HepG2 (cell line): ENCODE data around the gene SEMA3B. TPM values are rescaled to one million over a fixed set of nuclear protein-coding genes. Genes with fewer than 3 reads are reported as not detected.
A peak's percentile ranks its signal among the peaks of the same experiment; 100 is the strongest.

Experiments used
- CENPX ChIP-seq: sonication (generic); formaldehyde crosslinking; IDR thresholded peaks from 2 replicates; pipeline ENCODE4 v1.9.0; 2021; ENCODE audit warnings: mild to moderate bottlenecking, missing genetic modification reagents, moderate library complexity
- DNMT3B ChIP-seq: conservative IDR thresholded peaks from 2 replicates; pipeline ENCODE4 v1.6.1; 2016; ENCODE audit warnings: missing biosample characterization, control low read depth
- HOXD1 ChIP-seq: sonication (generic); formaldehyde crosslinking; IDR thresholded peaks from 2 replicates; pipeline ENCODE4 v1.5.0; 2020; ENCODE audit warnings: missing genetic modification reagents
- JARID2 ChIP-seq: sonication (generic); formaldehyde crosslinking; IDR thresholded peaks from 2 replicates; pipeline ENCODE4 v1.8.1; 2023; ENCODE audit warnings: missing genetic modification reagents, inconsistent platforms; ENCODE audit not compliant: insufficient replicate concordance
- KDM4B ChIP-seq: sonication (generic); formaldehyde crosslinking; IDR thresholded peaks from 2 replicates; pipeline ENCODE4 v1.4.0; 2020; ENCODE audit warnings: missing genetic modification reagents
- MBD4 ChIP-seq: IDR thresholded peaks from 2 replicates; pipeline ENCODE4 v1.6.1; 2012; ENCODE audit warnings: low read length, inconsistent platforms, borderline replicate concordance
- NR2F6 ChIP-seq, 2 experiments: IDR thresholded peaks; 2 replicates each; pipeline ENCODE4 v1.6.1; 2016; ENCODE audit warnings: antibody characterized with exemption in 1 of 2, mild to moderate bottlenecking in 1 of 2
- SKI ChIP-seq: fragments of 450-650 bp; IDR thresholded peaks from one replicate; pipeline ENCODE4 v1.6.1; 2018; ENCODE audit warnings: mild to moderate bottlenecking; ENCODE audit not compliant: partially characterized antibody
- SNAI1 ChIP-seq: sonication (generic); formaldehyde crosslinking; IDR thresholded peaks from 2 replicates; pipeline ENCODE4 v1.5.0; 2020; ENCODE audit warnings: mild to moderate bottlenecking, missing genetic modification reagents, borderline replicate concordance
- TFAP4 ChIP-seq: sonication (generic); IDR thresholded peaks from 2 replicates; pipeline ENCODE4 v1.6.1; 2016; ENCODE audit warnings: low read depth, borderline replicate concordance
- TSC22D2 ChIP-seq: sonication (generic); formaldehyde crosslinking; IDR thresholded peaks from 2 replicates; pipeline ENCODE4 v1.5.1; 2020; ENCODE audit warnings: missing genetic modification reagents, mild to moderate bottlenecking, borderline replicate concordance
- ZBTB7B ChIP-seq: sonication (generic); formaldehyde crosslinking; IDR thresholded peaks from 2 replicates; pipeline ENCODE4 v1.4.0; 2020; ENCODE audit warnings: missing genetic modification reagents
- ZFX ChIP-seq: sonication (generic); formaldehyde crosslinking; IDR thresholded peaks from 2 replicates; pipeline ENCODE4 v1.4.0; 2020; ENCODE audit warnings: mild to moderate bottlenecking, low read depth, missing genetic modification reagents, moderate library complexity
- ZFYVE20 ChIP-seq: sonication (generic); formaldehyde crosslinking; IDR thresholded peaks from 2 replicates; pipeline ENCODE4 v1.8.0; 2023; ENCODE audit warnings: low read depth, mild to moderate bottlenecking, moderate library complexity, missing genetic modification reagents, borderline replicate concordance
- ZMYM2 ChIP-seq: sonication (generic); formaldehyde crosslinking; IDR thresholded peaks from 2 replicates; pipeline ENCODE4 v1.8.0; 2022; ENCODE audit warnings: mild to moderate bottlenecking, missing genetic modification reagents
- ZNF274 ChIP-seq: sonication (generic); formaldehyde crosslinking; IDR thresholded peaks from 2 replicates; pipeline ENCODE4 v1.5.1; 2020; ENCODE audit warnings: mild to moderate bottlenecking, missing genetic modification reagents
- ZNF747 ChIP-seq: sonication (generic); formaldehyde crosslinking; IDR thresholded peaks from 2 replicates; pipeline ENCODE4 v1.8.1; 2023; ENCODE audit warnings: missing genetic modification reagents, mild to moderate bottlenecking, borderline replicate concordance
- polyA plus RNA-seq, 8 experiments: library from polyadenylated mRNA; depleted of rRNA in 3 of 8; stranded (reverse) in 7 of 8; unstranded in 1 of 8; fragments of >200 nt; fragmentation: Illumina TruSeq in 4 of 8; extraction: Trizol in 4 of 8; gene quantifications; 2 replicates each; pipeline versions ENCODE4 v1.2.1 to v1.2.3, GENCODE V29; 2011 to 2016; ENCODE audit warnings: low read depth in 4 of 8, missing spikeins in 1 of 8, mixed read lengths in 1 of 8; ENCODE audit not compliant: insufficient read depth in 1 of 8
- total RNA-seq, 5 experiments: library from RNA; depleted of rRNA; stranded (reverse); fragments of >200 nt; fragmentation: Illumina TruSeq; extraction: Trizol; gene quantifications; 2 replicates each; pipeline ENCODE4 v1.2.3, GENCODE V29; 2016; ENCODE audit warnings: low read depth in 1 of 5
- TF ChIP-seq, protein P1 (sequence below): sonication (generic); formaldehyde crosslinking; conservative IDR thresholded peaks from 2 replicates; pipeline ENCODE4 v1.4.0; 2020; ENCODE audit warnings: missing genetic modification reagents
- TF ChIP-seq, protein P2 (sequence below): sonication (generic); formaldehyde crosslinking; IDR thresholded peaks from 2 replicates; pipeline ENCODE4 v1.4.0; 2020; ENCODE audit warnings: mild to moderate bottlenecking, missing genetic modification reagents, borderline replicate concordance

SEMA3B gene
- total and polyA plus RNA-seq, 2 of the 13 experiments (the other 11 are each of a cell fraction or from before 2014, with no cell fraction given): 93.2 to 158 TPM

DNA sequence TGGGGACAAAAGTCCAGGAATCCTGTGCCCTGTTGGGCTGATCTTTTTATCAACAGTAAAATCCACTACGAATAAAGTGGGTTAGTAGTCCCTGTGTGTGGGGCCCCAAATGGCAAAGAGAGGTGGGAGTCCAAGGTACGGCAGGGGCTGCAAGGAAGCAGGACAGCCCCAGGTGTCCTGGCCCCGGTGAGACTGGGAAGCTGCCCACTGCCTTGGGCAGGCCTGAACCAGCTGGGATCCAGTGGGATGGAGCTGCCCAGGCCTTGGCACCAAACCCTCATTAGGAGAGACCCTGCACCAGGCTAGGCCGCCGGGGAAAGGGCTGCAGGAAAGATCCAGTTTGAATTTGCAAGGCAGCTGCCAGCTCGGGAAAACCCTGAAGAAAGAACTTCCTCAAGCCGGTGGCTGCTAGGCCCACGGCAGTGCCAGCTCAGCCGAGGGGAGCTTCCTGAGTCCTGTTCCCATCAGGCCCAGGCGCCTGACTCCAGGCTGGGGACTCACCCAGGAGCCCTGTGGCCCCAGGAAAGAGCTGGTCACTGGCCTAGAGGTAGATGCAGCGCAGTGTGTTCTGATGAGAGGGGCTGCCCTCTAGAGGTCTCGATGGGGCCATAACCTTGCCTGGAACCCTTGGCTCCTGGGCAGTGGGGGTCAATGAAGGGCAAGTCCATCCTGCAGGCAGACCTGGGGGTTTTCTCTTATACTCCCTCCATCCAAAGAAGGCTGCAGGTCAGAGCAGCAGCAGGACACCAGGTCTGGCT lies 47.4 kb upstream of the SEMA3B start (continued):
- TF ChIP-seq SNAI1 (CRISPR knock-in tag) (no peak), CENPX (CRISPR knock-in tag) (no peak), ZFX (CRISPR knock-in tag) (peak; percentile 87), ZFYVE20 (no peak), JARID2 (CRISPR knock-in tag) (no peak), TSC22D2 (peak; percentile 69; the same call in 1 of the 2 replicates), HOXD1 (CRISPR knock-in tag) (0 out of 2 replicates have a peak, but pooled peaks have one; percentile 27), ZMYM2 (CRISPR knock-in tag) (0 out of 2 replicates have a peak, but pooled peaks have one; percentile 35), ZBTB7B (CRISPR knock-in tag) (peak; percentile 48; the same call in 1 of the 2 replicates), SKI (no peak), MBD4 (no peak), DNMT3B (0 out of 2 replicates have a peak, but pooled peaks have one; percentile 41), KDM4B (CRISPR knock-in tag) (no peak), ZNF274 (no peak; the same call in 1 of the 2 replicates), TFAP4 (no peak), ZNF747 (CRISPR knock-in tag) (peak; percentile 57; the same call in 1 of the 2 replicates), NR2F6 (IDR thresholded peaks at IDR 0.05) (peak; percentile 24; the same call in 1 of the 2 replicates), NR2F6 (CRISPR knock-in tag; IDR thresholded peaks at IDR 0.05) (peak; percentile 68)
- TF ChIP-seq, protein P1, sequence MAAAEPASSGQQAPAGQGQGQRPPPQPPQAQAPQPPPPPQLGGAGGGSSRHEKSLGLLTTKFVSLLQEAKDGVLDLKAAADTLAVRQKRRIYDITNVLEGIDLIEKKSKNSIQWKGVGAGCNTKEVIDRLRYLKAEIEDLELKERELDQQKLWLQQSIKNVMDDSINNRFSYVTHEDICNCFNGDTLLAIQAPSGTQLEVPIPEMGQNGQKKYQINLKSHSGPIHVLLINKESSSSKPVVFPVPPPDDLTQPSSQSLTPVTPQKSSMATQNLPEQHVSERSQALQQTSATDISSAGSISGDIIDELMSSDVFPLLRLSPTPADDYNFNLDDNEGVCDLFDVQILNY (CRISPR knock-in tag): no peak
- TF ChIP-seq, protein P2, sequence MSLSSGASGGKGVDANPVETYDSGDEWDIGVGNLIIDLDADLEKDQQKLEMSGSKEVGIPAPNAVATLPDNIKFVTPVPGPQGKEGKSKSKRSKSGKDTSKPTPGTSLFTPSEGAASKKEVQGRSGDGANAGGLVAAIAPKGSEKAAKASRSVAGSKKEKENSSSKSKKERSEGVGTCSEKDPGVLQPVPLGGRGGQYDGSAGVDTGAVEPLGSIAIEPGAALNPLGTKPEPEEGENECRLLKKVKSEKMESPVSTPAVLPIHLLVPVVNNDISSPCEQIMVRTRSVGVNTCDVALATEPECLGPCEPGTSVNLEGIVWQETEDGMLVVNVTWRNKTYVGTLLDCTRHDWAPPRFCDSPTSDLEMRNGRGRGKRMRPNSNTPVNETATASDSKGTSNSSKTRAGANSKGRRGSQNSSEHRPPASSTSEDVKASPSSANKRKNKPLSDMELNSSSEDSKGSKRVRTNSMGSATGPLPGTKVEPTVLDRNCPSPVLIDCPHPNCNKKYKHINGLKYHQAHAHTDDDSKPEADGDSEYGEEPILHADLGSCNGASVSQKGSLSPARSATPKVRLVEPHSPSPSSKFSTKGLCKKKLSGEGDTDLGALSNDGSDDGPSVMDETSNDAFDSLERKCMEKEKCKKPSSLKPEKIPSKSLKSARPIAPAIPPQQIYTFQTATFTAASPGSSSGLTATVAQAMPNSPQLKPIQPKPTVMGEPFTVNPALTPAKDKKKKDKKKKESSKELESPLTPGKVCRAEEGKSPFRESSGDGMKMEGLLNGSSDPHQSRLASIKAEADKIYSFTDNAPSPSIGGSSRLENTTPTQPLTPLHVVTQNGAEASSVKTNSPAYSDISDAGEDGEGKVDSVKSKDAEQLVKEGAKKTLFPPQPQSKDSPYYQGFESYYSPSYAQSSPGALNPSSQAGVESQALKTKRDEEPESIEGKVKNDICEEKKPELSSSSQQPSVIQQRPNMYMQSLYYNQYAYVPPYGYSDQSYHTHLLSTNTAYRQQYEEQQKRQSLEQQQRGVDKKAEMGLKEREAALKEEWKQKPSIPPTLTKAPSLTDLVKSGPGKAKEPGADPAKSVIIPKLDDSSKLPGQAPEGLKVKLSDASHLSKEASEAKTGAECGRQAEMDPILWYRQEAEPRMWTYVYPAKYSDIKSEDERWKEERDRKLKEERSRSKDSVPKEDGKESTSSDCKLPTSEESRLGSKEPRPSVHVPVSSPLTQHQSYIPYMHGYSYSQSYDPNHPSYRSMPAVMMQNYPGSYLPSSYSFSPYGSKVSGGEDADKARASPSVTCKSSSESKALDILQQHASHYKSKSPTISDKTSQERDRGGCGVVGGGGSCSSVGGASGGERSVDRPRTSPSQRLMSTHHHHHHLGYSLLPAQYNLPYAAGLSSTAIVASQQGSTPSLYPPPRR: peak; percentile 15; the same call in 1 of the 2 replicates
